Adipocyte (in vitro differentiated cells): ENCODE measurements around the gene TOR1A.

Source experiments
- DNase-seq: peaks from one replicate; pipeline ENCODE4 v3.0.0-alpha.2; 2015; ENCODE audit warnings: low read depth
- H3K27me3 ChIP-seq: replicated peaks from 2 replicates; pipeline ENCODE4 v1.7.0; 2013; ENCODE audit warnings: mild to moderate bottlenecking, low read length, moderate library complexity; ENCODE audit not compliant: control insufficient read depth, insufficient read depth
- H3K36me3 ChIP-seq: 2 replicates; pipeline ENCODE4 v1.7.0; 2013; ENCODE audit warnings: low read length, mild to moderate bottlenecking, moderate library complexity; ENCODE audit not compliant: control insufficient read depth, insufficient read depth, severe bottlenecking
- H3K4me1 ChIP-seq: 2 replicates; pipeline ENCODE4 v1.7.0; 2013; ENCODE audit warnings: mild to moderate bottlenecking, low read length, moderate library complexity; ENCODE audit not compliant: control insufficient read depth, insufficient read depth
- H3K4me3 ChIP-seq: 2 replicates; pipeline ENCODE4 v1.7.0; 2013; ENCODE audit warnings: mild to moderate bottlenecking, low read length, moderate library complexity
- H3K9ac ChIP-seq: 2 replicates; pipeline ENCODE4 v1.7.0; 2013; ENCODE audit warnings: mild to moderate bottlenecking, low read length, moderate library complexity
- H3K9me3 ChIP-seq: 2 replicates; pipeline ENCODE4 v1.7.0; 2013; ENCODE audit warnings: mild to moderate bottlenecking, low read length, moderate library complexity; ENCODE audit not compliant: control insufficient read depth

TOR1A gene

GRCh38 chr9:129762985-129763926, 60.7 kb downstream of the TOR1A start:
- H3K27me3 ChIP-seq, result no peaks in the 10 kb centered on the region
- H3K4me1 ChIP-seq, result peaks cover 40% of the 10 kb centered on the region
- no peaks in the 10 kb centered on the region for H3K36me3 ChIP-seq
- peak; percentile 89 for DNase-seq
- H3K9me3 ChIP-seq, result no peaks in the 10 kb centered on the region
- peak overlapping the region; percentile 79 for H3K9ac ChIP-seq
- peak overlapping the region; percentile 35 for H3K4me3 ChIP-seq
